Heart left ventricle (tissue), 13 donors: ENCODE measurements around the gene TTLL5.

Source experiments
- POLR2A ChIP-seq, 2 donors: fragments of 450-650 bp; IDR thresholded peaks; one replicate each; pipeline ENCODE4 v1.6.1; 2017; ENCODE audit warnings: antibody characterized with exemption in 2 of 2, mild to moderate bottlenecking in 2 of 2, moderate library complexity in 2 of 2
- TF ChIP-seq, protein P1 (sequence below), 12 donors: fragments of 200-600 bp; sonication (generic) in 4 of 12; IDR thresholded peaks; one replicate each; pipeline versions ENCODE4 v1.5.0 to v1.8.0; 2018 to 2022; ENCODE audit warnings: antibody characterized with exemption in 12 of 12, mild to moderate bottlenecking in 5 of 12
- donor health status: ischemic (EF 13 %, LVEDD 7.1; RV severe dilation, severe dysfunction).
- donor health status: DM: no; HTN: yes; CAD: no.
- donor health status: DM: no; HTN: no; CAD: no.
- donor health status: ischemic (EF 25% LVEDD 6.9; RV normal size, moderate dysfunction).
- donor health status: ischemic (EF 25% LVEDD 5.7; RV mildly dilated, moderate dysfunction).
- donor health status: ischemic (EF 35%, LVEDD 5.7; RV mildly dilated, moderate dysfunction).
- donor health status: nonischemic (EF 11% LVEDD 7.7; RV severe dilation, severe dysfunction).
- donor health status: DM: yes; HTN: yes; CAD: no.
- donor health status: PGD.
- donor health status: ischemic (EF 29% LVEDD 5.4; RV normal size, mild dysfunction).
- donor health status: nonischemic (EF 23%, LVEDD 6.1; RV moderate dilation, normal function).

- TF ChIP-seq, protein P1, sequence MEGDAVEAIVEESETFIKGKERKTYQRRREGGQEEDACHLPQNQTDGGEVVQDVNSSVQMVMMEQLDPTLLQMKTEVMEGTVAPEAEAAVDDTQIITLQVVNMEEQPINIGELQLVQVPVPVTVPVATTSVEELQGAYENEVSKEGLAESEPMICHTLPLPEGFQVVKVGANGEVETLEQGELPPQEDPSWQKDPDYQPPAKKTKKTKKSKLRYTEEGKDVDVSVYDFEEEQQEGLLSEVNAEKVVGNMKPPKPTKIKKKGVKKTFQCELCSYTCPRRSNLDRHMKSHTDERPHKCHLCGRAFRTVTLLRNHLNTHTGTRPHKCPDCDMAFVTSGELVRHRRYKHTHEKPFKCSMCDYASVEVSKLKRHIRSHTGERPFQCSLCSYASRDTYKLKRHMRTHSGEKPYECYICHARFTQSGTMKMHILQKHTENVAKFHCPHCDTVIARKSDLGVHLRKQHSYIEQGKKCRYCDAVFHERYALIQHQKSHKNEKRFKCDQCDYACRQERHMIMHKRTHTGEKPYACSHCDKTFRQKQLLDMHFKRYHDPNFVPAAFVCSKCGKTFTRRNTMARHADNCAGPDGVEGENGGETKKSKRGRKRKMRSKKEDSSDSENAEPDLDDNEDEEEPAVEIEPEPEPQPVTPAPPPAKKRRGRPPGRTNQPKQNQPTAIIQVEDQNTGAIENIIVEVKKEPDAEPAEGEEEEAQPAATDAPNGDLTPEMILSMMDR (IDR thresholded peaks at IDR 0.05) = no peak
- no peak for TF ChIP-seq POLR2A (IDR thresholded peaks at IDR 0.05)
Observed at GRCh38 chr14:75752086-75752485, 91.0 kb downstream of the TTLL5 start.
